GDM1 (cell line): ENCODE measurements around the gene ZNF277.
"Not testable (repeated sequence)": the region's sequence is repeated elsewhere in the genome, so short reads cannot be mapped to it uniquely, and the experiment has no call there.

Source experiments
- DNase-seq: peaks from one replicate; lab custom pipeline; 2025; lab: John Stamatoyannopoulos, UW

The ZNF277 gene

GRCh38 chr7:112212571-112212970, 6.1 kb downstream of the ZNF277 start:
- no peak for DNase-seq

GRCh38 chr7:112213735-112214134, 7.2 kb downstream of the ZNF277 start:
- no peak for DNase-seq

GRCh38 chr7:112214268-112214667, 7.8 kb downstream of the ZNF277 start:
- DNase-seq: no peak

GRCh38 chr7:112214883-112215282, 8.4 kb downstream of the ZNF277 start:
- DNase-seq: no peak

GRCh38 chr7:112215787-112216186, 9.3 kb downstream of the ZNF277 start:
- no peak for DNase-seq

GRCh38 chr7:112220877-112221434, 14.5 kb downstream of the ZNF277 start:
- no peak for DNase-seq

- DNase-seq: no peak
These were observed 16.8 kb downstream of the ZNF277 start for GRCh38 chr7:112223310-112223709.

- no peak for DNase-seq
These were observed 17.7 kb downstream of the ZNF277 start for GRCh38 chr7:112224186-112224585.

- no peak for DNase-seq
These were observed 18.5 kb downstream of the ZNF277 start for GRCh38 chr7:112225006-112225405.

GRCh38 chr7:112226701-112227276, 20.3 kb downstream of the ZNF277 start:
- no peak for DNase-seq

GRCh38 chr7:112228632-112229031, 22.1 kb downstream of the ZNF277 start:
- DNase-seq: no peak

- DNase-seq: no peak
These were observed 25.9 kb downstream of the ZNF277 start for GRCh38 chr7:112232212-112232978.

- DNase-seq: no peak
These were observed 26.7 kb downstream of the ZNF277 start for GRCh38 chr7:112233048-112233697.

GRCh38 chr7:112234147-112234546, 27.7 kb downstream of the ZNF277 start:
- DNase-seq: no peak

- no peak for DNase-seq
These were observed 30.1 kb downstream of the ZNF277 start for GRCh38 chr7:112236597-112236996.

- no peak for DNase-seq
These were observed 31.8 kb downstream of the ZNF277 start for GRCh38 chr7:112238330-112238729.

GRCh38 chr7:112238852-112239610, 32.5 kb downstream of the ZNF277 start:
- DNase-seq: no peak

- no peak for DNase-seq
These were observed 42.1 kb downstream of the ZNF277 start for GRCh38 chr7:112248598-112248997.

GRCh38 chr7:112249967-112250366, 43.5 kb downstream of the ZNF277 start:
- DNase-seq: not testable (repeated sequence)

GRCh38 chr7:112252141-112252540, 45.6 kb downstream of the ZNF277 start:
- no peak for DNase-seq

GRCh38 chr7:112252691-112253090, 46.2 kb downstream of the ZNF277 start:
- DNase-seq: no peak

- no peak for DNase-seq
These were observed 47.7 kb downstream of the ZNF277 start for GRCh38 chr7:112254156-112254555.
